B cell (primary cell): ENCODE data around the gene AMPD2.

ENCODE experiments used
- EZH2 ChIP-seq: IDR thresholded peaks from 2 replicates; pipeline ENCODE4 v1.6.1; 2012; ENCODE audit warnings: borderline replicate concordance, low read depth, mild to moderate bottlenecking, moderate library complexity, low read length; ENCODE audit not compliant: insufficient read depth, poor library complexity, severe bottlenecking
- TF ChIP-seq, protein P1 (sequence below): fragments of 200-600 bp; IDR thresholded peaks from one replicate; pipeline ENCODE4 v1.8.0; 2022; ENCODE audit warnings: antibody characterized with exemption, mild to moderate bottlenecking

DNA sequence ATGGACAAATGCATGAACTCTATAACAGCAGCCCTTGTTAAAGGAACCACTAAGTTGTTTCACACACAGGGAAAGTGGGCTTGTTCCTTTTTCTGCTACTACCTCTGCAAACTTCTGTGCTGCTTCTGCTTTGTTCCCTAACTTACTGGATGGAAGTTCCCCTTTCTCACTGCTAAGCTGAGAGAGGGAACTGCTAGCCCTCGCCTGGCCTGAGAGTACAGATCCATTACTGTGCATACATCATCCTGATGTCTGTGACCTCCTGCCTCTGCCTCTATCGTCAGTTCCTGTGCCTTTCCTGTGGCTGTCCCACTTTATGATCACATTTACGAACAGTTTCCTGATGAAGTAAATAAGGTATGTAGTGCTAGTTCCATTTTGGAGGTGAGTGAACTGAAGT lies 3.8 kb upstream of the AMPD2 start:
- TF ChIP-seq, protein P1, sequence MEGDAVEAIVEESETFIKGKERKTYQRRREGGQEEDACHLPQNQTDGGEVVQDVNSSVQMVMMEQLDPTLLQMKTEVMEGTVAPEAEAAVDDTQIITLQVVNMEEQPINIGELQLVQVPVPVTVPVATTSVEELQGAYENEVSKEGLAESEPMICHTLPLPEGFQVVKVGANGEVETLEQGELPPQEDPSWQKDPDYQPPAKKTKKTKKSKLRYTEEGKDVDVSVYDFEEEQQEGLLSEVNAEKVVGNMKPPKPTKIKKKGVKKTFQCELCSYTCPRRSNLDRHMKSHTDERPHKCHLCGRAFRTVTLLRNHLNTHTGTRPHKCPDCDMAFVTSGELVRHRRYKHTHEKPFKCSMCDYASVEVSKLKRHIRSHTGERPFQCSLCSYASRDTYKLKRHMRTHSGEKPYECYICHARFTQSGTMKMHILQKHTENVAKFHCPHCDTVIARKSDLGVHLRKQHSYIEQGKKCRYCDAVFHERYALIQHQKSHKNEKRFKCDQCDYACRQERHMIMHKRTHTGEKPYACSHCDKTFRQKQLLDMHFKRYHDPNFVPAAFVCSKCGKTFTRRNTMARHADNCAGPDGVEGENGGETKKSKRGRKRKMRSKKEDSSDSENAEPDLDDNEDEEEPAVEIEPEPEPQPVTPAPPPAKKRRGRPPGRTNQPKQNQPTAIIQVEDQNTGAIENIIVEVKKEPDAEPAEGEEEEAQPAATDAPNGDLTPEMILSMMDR, result no peak
- TF ChIP-seq EZH2, result no peak
